Stimulated activated naive CD8-positive, alpha-beta T cell treated with anti-CD3 and anti-CD28 coated beads, Interleukin-15, Interleukin-2, amounts not matched to agents 100 U/mL and 50 U/mL, for 24 hours (primary cell): Measurements from ENCODE around the gene DLG4.

Experiments
- ATAC-seq: fragments of 150-1000 bp; cut with Tn5 transposase; one replicate; pipeline ENCODE4 v1.10.0; 2021
- DNase-seq: peaks from one replicate; pipeline ENCODE4 v3.0.0; 2021

The DLG4 gene

GRCh38 chr17:7219812-7220592, at the start of gene DLG4, which contains the start of gene ACADVL:
Gene DLG4 (minus strand): TSS chr17:7219836.
Gene ACADVL (plus strand): TSS chr17:7219938. CDS start chr17:7219985, 47 bp downstream.
- peak; percentile 90 for DNase-seq
- peak; percentile 80 for ATAC-seq

GRCh38 chr17:7266784-7267183, 47.1 kb upstream of the DLG4 start:
- DNase-seq (no peak), ATAC-seq (no peak)

- no peak for ATAC-seq
- DNase-seq, result no peak
Measured at GRCh38 chr17:7263801-7264078, 44.1 kb upstream of the DLG4 start.

GRCh38 chr17:7262935-7263800, 43.5 kb upstream of the DLG4 start:
- peak; percentile 45 for DNase-seq
- ATAC-seq, result no peak

GRCh38 chr17:7262192-7262934, 42.7 kb upstream of the DLG4 start, which contains the start of gene CLDN7:
Gene CLDN7 (minus strand): TSS chr17:7262478. CDS start chr17:7262043, 435 bp downstream.
- ATAC-seq (no peak), DNase-seq (no peak)

- peak; percentile 38 for DNase-seq
- peak; percentile 20 for ATAC-seq
Measured at GRCh38 chr17:7261379-7262191, 41.9 kb upstream of the DLG4 start.

- peak; percentile 59 for DNase-seq
Measured at GRCh38 chr17:7260651-7261378, 41.2 kb upstream of the DLG4 start.

GRCh38 chr17:7260151-7260550, 40.5 kb upstream of the DLG4 start:
- no peak for ATAC-seq
- DNase-seq, result no peak

More at GRCh38 chr17:7260651-7261378, 41.2 kb upstream of the DLG4 start:
- ATAC-seq, result peak; percentile 11

- DNase-seq, result no peak
Measured at GRCh38 chr17:7259555-7259889, 39.9 kb upstream of the DLG4 start.

GRCh38 chr17:7258731-7259554, 39.3 kb upstream of the DLG4 start:
- ATAC-seq (peak; percentile 10), DNase-seq (peak; percentile 27)

More at GRCh38 chr17:7259555-7259889, 39.9 kb upstream of the DLG4 start:
- no peak for ATAC-seq

GRCh38 chr17:7256766-7257456, 37.3 kb upstream of the DLG4 start:
- DNase-seq (no peak), ATAC-seq (no peak)

GRCh38 chr17:7254511-7254910, 34.9 kb upstream of the DLG4 start:
- no peak for DNase-seq
- no peak for ATAC-seq

GRCh38 chr17:7253082-7253481, 33.4 kb upstream of the DLG4 start:
- DNase-seq (no peak), ATAC-seq (no peak)

- DNase-seq, result peak; percentile 99
Measured at GRCh38 chr17:7252176-7253043, 32.8 kb upstream of the DLG4 start, which contains the start of gene ELP5. Gene ELP5 (plus strand): TSS chr17:7252215. CDS start chr17:7252551, 336 bp downstream.

GRCh38 chr17:7251661-7252175, 32.1 kb upstream of the DLG4 start, which contains the start of gene CTDNEP1:
Gene CTDNEP1 (minus strand): TSS chr17:7251734. CDS start chr17:7251296, 438 bp downstream.
- ATAC-seq (peak; percentile 95), DNase-seq (peak; percentile 80)

More at GRCh38 chr17:7252176-7253043, 32.8 kb upstream of the DLG4 start, which contains the start of gene ELP5:
- peak; percentile 73 for ATAC-seq

- no peak for DNase-seq
- ATAC-seq, result no peak
Measured at GRCh38 chr17:7250695-7251627, 31.3 kb upstream of the DLG4 start.

GRCh38 chr17:7249830-7250229, 30.2 kb upstream of the DLG4 start:
- ATAC-seq (no peak), DNase-seq (no peak)
